GM19099 (cell line): ENCODE results near the gene SLC38A2.

Experiments used
- POLR2A ChIP-seq: IDR thresholded peaks from 3 replicates; pipeline ENCODE4 v1.6.1; 2011; ENCODE audit warnings: low read depth; ENCODE audit not compliant: insufficient read length; ENCODE audit errors: extremely low read depth

The SLC38A2 gene

DNA sequence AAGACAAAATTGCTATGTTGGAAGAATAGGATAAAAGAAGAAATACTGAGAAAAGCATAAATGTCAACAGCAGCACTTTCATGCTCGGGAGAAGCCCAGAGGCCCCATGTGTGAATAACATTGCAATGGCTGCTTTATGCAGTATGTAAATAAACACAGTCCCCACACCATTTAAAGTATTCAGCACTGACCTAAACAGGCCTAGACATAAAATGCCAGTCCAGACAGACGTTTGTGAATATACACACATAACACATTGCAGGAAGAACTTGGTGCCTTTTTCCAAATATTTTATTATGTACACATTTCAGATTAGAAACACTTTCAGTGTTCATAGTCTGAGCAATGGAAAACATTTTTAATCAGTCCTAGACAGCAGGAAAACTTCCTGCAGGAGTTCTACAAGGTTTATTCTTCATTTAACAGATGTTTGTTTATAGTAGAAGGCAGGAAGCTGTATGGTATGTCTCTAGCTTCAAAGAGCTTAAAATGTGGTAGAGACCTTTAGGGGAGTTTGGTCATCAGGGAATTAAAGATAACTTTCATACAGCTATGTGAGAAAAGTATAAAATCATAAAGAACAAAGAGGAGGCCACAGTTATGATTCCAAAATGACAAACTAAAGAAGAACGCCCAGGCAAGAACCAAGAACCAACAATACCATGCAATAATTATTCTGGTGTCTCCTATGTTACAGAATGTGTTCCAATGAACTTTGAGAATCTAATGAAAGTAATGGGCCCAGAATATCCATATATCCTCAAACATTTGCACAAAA, 30.6 kb upstream of the SLC38A2 start:
- no peak for TF ChIP-seq POLR2A

DNA sequence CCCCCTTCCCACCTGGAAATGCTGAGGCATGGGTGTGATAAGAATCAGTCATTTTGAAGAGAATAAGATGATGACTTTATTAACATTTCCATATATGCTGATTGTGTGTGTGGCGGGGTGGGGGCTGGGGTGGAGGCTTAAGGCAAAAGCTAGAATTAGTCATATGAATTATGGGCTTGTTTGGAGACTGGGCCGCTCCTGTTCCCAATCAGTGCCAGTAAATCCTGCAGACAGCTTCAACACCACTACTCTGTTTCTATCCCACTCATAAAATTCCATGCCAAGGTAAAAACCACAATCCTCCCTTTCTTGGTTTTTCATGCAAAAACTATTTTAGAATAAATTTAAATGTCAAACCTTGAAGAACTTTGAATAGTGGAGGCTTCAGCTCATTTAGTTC, 29.9 kb upstream of the SLC38A2 start:
- TF ChIP-seq POLR2A: no peak

DNA sequence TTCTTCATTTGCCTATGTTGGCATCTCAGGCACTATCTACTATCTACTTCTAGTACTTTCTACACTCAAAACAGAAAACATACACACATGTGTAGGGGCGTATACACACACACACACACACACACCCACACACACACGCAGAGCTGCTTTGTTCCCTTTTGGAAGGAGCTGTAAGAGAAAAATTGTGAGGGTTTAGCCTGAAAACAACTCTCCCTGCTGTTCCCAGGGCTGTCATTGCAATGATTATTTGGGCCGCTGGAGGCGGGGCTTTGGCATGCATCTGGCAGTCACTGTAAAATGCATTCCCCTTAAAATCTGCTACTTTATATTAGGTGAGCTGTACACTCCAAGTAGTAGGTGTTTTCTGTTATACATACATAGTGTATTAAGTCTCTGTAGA, 29.1 kb upstream of the SLC38A2 start:
- TF ChIP-seq POLR2A: no peak

DNA sequence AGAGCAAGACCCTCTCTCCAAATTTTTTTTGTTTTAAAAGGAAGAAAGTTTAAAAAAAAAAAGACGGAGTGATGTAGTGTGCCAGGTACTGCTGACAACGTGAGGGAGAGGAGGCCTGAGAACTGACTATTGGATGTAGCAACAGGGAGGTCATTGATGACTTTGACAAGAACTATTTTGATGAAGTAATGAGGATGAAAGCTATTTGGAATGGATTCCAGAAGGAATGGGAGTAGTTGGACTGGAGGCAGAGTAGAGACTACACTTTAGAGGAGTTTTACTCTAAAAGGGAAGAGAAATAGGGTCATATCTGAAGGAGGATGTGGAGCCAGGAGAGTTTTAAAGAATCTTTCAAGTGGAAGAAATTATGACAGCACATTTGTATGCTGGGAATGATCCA, 27.8 kb upstream of the SLC38A2 start:
- no peak for TF ChIP-seq POLR2A

DNA sequence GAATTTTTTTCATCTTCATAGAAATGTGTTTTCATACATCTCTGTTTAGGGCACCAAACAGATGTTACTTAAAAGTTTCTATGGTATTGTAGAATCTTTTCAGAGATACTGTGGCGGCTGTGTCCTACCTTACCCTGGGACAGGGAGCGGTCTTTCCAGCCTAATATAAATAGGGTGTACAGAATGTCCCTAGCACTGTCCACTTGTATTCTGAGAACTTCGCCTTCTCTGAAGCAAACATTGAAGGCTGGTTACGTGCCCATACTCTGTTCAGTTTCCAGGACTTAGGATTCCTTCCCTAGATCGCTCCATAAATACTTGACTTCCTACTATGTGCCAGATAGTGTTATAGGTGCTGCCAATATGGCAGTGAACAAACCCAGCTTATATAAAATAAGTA, 24.3 kb upstream of the SLC38A2 start:
- TF ChIP-seq POLR2A: no peak

DNA sequence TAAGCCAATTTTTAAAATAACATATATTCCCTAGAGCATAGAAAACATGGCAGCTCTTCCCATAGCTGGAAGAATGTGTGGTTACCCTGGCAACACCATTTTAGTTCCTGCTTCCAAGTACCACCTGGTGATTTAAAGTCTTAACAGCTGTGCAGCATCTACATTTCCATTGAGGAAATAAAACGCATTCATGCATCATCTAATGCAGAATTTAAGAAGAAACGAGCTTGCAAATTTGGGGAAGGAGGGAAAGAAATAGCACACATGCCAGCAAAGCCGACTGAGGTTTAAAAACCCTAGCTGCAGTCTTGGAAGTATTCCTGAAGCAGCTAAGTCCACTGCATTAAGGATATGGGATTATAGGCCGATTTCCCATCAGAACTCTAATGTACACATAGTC, 22.8 kb upstream of the SLC38A2 start:
- no peak for TF ChIP-seq POLR2A

DNA sequence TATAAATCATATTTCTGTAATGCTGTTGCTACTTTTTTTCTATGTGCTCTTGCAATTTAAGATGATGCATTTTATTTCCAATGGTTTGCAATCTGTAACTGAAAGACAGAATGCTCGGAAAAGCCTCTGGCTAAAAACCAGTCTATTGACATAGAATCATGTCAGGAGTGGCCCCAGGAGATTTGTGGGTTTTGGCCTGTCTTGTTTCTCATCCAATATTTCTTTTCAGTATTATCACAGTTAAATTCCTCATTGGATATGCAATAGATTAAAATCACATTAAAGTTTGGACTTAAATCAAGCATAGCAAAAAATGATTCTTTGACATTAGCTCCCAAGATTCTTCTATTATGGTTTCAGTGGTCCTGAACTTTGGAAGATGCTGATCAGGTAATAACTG, 19.1 kb upstream of the SLC38A2 start:
- TF ChIP-seq POLR2A: no peak

DNA sequence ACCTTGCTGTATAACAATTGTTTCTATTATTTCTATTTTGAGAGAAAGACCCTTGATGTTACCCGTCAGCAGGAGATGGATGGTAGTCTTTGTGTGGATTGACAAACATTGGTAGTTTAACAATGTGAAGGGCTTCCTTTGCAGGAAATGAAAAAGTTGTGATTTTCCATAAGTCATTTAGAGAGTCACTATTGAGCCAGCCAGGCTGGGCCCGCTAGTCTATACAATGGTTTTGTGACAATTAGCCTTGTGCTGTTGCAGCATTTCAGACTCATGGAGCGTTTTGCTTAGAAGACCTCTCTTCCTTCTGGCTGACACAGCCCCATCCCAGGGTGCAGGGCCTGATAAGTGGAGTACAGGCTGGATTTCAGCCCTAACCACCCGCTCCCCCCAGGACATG, 18.3 kb upstream of the SLC38A2 start:
- peak; percentile 22 for TF ChIP-seq POLR2A

DNA sequence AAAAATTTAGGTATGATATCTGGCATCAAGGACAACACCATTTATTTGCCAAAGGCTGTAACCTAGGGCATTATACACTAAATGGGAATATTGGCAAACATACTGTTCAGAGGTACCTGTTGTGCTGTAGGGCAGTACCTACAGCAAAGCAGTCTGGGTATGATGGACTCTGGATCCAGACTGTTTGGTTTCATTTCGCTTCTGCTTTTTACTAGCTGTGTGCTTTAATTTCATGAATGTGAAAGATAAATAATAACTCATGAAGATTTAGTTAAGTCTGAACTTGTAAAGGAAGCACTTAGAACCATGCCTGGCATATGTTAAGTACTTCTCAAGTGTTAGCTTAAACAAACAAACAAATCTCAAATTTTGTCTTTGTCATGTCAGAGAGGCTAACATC, 17.7 kb upstream of the SLC38A2 start:
- no peak for TF ChIP-seq POLR2A

DNA sequence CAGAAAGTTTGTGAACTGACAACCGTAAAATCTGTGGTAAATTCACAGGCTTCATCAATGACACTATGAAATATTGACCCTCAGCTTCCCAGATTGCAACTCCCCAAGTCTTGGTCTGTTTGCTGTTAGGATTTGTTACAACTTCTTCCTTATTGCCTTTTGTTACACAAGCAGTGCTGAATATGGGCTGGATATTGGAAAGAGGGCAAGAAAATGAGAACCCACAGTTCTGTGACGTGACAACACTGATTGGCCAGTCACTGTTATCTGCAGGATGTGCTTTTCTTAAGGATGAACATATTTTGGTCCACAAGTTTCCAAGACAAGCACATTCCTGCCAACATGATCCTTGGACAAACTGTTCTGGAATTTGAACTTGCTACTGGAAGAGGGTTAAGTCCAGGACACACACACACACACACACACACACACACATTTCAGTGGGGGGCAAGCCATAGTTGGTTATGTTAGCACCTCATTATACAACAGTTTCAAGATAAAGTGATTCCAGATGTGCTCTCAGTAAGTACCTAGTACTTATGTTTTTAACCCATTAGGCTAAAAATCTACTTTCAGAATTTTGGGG, 16.6 kb upstream of the SLC38A2 start:
- TF ChIP-seq POLR2A: no peak

DNA sequence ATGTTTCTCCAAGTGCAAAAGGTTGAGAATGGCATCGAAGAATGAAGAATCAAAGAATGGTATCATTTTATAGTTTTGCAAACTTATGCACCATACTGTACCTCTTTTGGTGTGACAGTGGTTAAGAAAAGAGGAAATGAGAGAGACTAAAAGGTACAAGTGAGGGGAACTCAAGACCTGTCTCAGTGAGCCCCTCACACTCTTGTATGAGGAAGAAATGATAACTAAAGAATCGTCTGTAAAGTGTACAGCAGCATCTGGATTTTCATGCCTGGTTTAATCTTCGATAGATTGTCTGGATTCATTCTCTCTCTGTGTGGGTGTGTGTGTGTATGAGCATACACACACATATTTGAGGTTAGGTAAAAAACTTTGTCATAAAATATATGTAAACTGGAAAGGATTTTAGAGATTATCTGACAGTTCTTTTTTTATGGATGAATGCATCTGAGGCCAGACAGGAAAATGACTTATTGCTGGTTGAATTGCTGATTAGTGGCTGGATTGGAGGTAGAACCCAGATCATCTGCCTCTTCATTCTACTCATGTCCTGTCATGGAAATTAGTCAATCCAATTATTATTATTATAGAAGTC, 16.0 kb upstream of the SLC38A2 start:
- TF ChIP-seq POLR2A: peak; percentile 41

DNA sequence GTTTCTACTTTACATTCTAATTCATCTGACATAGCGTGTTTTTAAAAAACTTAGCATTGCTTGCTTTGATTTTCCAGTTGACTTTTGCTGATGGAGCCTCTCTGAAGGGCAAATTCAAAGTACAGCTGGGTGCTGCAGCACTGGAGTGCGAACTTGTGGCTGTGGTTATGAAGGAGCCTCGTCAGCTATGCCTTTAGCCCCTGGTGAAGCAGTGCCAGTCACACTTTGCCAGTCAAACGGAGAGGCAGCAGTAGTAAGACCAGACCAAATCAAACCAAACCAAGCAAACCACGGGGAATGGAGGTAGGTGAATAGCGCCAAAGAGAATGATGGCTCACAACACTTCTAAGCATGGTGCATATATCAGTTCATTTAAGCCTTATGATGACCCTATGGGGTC, 15.1 kb upstream of the SLC38A2 start:
- TF ChIP-seq POLR2A: peak; percentile 15

DNA sequence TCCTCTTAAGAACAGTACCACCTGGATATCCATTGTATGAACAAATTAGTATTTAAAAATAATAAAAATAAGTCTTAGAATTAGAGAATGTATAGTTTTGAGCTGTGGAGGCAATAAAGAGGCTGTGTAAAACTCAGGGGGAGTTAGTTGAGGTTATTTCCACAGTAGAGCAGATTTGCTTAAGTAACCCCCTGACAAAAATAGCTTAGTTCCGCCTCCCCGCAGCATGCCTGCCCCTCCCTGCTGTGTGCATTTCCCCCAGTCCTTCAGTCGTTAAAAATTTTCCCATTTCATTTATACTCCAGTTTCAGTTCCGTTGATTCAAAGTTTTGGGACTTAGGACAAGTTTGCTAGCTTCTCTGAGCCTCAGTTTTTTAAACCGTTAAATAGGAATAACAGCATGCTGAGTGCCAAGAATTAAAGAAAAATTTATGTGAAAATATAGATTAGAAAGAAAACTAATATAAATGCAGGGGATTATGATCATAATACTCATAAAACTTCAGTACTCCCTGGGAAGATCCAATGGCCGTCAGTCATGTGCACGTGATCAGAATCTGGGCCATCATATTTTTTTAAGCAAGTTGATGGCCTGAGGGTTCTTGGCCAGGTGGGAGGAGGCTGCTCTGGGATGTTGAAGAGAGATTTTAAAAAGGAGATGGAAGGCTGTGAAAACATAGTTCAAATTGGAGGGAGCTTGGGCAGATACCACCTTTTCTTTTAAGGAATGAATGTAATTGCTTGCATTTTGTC, 14.5 kb upstream of the SLC38A2 start:
- peak; percentile 16 for TF ChIP-seq POLR2A

DNA sequence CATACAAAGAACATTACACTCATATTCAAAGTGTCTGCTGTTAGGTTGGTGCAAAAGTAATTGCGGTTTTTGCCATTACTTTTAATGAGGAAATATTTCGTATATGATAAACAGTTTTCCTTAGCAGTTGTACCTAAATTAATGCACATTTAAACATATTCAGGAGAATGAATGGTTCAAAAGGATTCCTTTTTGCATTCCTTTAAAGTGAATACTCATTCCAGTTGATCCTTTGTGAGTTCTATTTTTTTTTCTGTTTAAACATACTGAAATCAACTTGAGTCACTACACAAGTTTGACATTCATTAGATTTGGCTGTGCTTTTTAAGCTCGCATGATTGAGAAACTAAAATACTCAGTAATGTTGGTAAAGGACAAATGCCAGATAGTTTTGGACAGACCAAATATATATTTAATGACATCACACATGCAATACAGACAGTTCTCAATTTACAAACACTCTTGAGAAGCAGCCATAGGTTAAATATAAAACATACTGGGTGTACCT, 13.8 kb upstream of the SLC38A2 start:
- TF ChIP-seq POLR2A: no peak

DNA sequence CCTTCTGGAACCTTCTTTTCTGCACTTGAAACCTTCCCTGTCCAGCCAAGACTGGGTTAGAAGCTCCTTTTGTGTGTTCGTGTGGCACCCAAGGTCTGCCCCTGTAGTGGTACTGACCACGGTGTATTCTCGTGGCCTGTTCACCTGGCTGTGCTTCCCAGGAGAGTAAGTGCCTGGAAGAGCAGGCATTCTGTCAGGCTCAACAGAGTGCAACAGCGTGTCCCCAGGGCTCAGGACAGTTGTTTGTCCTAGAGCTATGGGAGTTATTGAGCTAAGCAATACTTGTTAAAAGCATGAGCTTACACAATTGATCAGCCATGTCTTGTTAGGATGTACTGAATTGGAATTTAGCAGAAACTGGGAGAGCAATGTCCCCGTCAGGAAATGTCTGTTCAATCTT, 12.9 kb upstream of the SLC38A2 start:
- TF ChIP-seq POLR2A: no peak
